Measurements from ENCODE around the gene TPK1.

Gene TPK1

DNA sequence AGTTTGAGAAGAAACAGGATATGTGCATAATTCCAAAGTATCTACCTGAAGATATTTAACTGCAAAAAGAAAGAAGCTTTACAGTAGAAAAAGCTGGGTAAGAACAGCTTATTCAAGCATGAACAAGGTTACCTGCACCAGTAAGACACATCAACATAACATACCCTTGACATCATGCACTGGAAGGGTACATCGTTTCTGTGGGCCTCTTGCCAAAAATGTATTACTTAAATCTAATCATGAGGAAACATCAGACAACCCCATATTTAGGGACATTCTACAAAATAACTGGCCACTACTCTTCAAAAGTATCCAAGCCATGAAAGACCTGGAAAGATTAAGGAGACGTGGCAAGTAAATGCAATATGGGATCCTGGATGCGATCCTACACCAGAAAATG, 18.9 kb downstream of the TPK1 start:
- Histone ChIP-seq H3K9me3 (ENCODE audit: control insufficient read depth, insufficient read depth, low read depth, low read length) (no peaks in the 10 kb centered on the region), H3K4me3 (ENCODE audit: low read depth, low read length) (no peak overlapping the region), H3K36me3 (ENCODE audit: control insufficient read depth in 2 of 2, insufficient read depth in 1 of 2, low read length in 2 of 2) (no peaks in the 10 kb centered on the region), H3K27ac (ENCODE audit: extremely low read depth, low read depth, low read length) (no peak overlapping the region), H3K4me1 (ENCODE audit: control insufficient read depth, insufficient read depth, low read length) (no peaks in the 10 kb centered on the region)
- TF ChIP-seq ZEB2 (tag by site-specific recombination; IDR thresholded peaks at IDR 0.05) (no peak), ZNF510 (tag by site-specific recombination; IDR thresholded peaks at IDR 0.05; ENCODE audit: insufficient replicate concordance) (no peak), SP3 (tag by site-specific recombination; IDR thresholded peaks at IDR 0.05) (no peak), ZNF10 (tag by site-specific recombination; IDR thresholded peaks at IDR 0.05) (no peak)
- POLR2A ChIA-PET: no interaction called here
- CTCF ChIA-PET: no interaction called here

GRCh38 chr7:144814299-144814698, 21.6 kb downstream of the TPK1 start:
- no peak overlapping the region for H3K4me3 ChIP-seq (ENCODE audit: low read depth, low read length)
- CTCF ChIA-PET: no interaction called here
- no peaks in the 10 kb centered on the region for H3K9me3 ChIP-seq (ENCODE audit: control insufficient read depth, insufficient read depth, low read depth, low read length)
- no peaks in the 10 kb centered on the region for H3K36me3 ChIP-seq (ENCODE audit: control insufficient read depth in 2 of 2, insufficient read depth in 1 of 2, low read length in 2 of 2)
- no peak overlapping the region for H3K27ac ChIP-seq (ENCODE audit: extremely low read depth, low read depth, low read length)
- POLR2A ChIA-PET: no interaction called here
- no peaks in the 10 kb centered on the region for H3K4me1 ChIP-seq (ENCODE audit: control insufficient read depth, insufficient read depth, low read length)
- TF ChIP-seq FEZF1 (tag by site-specific recombination; IDR thresholded peaks at IDR 0.05) (no peak), ZNF555 (tag by site-specific recombination; conservative IDR thresholded peaks at IDR 0.05) (no peak), ZNF549 (tag by site-specific recombination; IDR thresholded peaks at IDR 0.05) (no peak), ZNF202 (tag by site-specific recombination; IDR thresholded peaks at IDR 0.05; ENCODE audit: borderline replicate concordance) (no peak), ZNF350 (tag by site-specific recombination; IDR thresholded peaks at IDR 0.05) (no peak), ZNF354C (tag by site-specific recombination; IDR thresholded peaks at IDR 0.05; ENCODE audit: borderline replicate concordance, low read depth) (no peak), ZFP69B (tag by site-specific recombination; IDR thresholded peaks at IDR 0.05) (no peak), ZNF624 (tag by site-specific recombination; IDR thresholded peaks at IDR 0.05) (no peak), ZNF621 (tag by site-specific recombination; IDR thresholded peaks at IDR 0.05) (no peak), ZNF362 (tag by site-specific recombination; IDR thresholded peaks at IDR 0.05) (no peak), ZBTB26 (tag by site-specific recombination; optimal IDR thresholded peaks at IDR 0.05) (no peak), ZNF791 (tag by site-specific recombination; IDR thresholded peaks at IDR 0.05) (no peak), ZNF335 (tag by site-specific recombination; conservative IDR thresholded peaks at IDR 0.05) (no peak)
- TF ChIP-seq, protein P1, sequence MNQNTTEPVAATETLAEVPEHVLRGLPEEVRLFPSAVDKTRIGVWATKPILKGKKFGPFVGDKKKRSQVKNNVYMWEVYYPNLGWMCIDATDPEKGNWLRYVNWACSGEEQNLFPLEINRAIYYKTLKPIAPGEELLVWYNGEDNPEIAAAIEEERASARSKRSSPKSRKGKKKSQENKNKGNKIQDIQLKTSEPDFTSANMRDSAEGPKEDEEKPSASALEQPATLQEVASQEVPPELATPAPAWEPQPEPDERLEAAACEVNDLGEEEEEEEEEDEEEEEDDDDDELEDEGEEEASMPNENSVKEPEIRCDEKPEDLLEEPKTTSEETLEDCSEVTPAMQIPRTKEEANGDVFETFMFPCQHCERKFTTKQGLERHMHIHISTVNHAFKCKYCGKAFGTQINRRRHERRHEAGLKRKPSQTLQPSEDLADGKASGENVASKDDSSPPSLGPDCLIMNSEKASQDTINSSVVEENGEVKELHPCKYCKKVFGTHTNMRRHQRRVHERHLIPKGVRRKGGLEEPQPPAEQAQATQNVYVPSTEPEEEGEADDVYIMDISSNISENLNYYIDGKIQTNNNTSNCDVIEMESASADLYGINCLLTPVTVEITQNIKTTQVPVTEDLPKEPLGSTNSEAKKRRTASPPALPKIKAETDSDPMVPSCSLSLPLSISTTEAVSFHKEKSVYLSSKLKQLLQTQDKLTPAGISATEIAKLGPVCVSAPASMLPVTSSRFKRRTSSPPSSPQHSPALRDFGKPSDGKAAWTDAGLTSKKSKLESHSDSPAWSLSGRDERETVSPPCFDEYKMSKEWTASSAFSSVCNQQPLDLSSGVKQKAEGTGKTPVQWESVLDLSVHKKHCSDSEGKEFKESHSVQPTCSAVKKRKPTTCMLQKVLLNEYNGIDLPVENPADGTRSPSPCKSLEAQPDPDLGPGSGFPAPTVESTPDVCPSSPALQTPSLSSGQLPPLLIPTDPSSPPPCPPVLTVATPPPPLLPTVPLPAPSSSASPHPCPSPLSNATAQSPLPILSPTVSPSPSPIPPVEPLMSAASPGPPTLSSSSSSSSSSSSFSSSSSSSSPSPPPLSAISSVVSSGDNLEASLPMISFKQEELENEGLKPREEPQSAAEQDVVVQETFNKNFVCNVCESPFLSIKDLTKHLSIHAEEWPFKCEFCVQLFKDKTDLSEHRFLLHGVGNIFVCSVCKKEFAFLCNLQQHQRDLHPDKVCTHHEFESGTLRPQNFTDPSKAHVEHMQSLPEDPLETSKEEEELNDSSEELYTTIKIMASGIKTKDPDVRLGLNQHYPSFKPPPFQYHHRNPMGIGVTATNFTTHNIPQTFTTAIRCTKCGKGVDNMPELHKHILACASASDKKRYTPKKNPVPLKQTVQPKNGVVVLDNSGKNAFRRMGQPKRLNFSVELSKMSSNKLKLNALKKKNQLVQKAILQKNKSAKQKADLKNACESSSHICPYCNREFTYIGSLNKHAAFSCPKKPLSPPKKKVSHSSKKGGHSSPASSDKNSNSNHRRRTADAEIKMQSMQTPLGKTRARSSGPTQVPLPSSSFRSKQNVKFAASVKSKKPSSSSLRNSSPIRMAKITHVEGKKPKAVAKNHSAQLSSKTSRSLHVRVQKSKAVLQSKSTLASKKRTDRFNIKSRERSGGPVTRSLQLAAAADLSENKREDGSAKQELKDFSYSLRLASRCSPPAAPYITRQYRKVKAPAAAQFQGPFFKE (tag by site-specific recombination; IDR thresholded peaks at IDR 0.05; ENCODE audit: borderline replicate concordance): no peak
- TF ChIP-seq, protein P2, sequence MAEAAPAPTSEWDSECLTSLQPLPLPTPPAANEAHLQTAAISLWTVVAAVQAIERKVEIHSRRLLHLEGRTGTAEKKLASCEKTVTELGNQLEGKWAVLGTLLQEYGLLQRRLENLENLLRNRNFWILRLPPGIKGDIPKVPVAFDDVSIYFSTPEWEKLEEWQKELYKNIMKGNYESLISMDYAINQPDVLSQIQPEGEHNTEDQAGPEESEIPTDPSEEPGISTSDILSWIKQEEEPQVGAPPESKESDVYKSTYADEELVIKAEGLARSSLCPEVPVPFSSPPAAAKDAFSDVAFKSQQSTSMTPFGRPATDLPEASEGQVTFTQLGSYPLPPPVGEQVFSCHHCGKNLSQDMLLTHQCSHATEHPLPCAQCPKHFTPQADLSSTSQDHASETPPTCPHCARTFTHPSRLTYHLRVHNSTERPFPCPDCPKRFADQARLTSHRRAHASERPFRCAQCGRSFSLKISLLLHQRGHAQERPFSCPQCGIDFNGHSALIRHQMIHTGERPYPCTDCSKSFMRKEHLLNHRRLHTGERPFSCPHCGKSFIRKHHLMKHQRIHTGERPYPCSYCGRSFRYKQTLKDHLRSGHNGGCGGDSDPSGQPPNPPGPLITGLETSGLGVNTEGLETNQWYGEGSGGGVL (tag by site-specific recombination; IDR thresholded peaks at IDR 0.05): no peak
- TF ChIP-seq, protein P3, sequence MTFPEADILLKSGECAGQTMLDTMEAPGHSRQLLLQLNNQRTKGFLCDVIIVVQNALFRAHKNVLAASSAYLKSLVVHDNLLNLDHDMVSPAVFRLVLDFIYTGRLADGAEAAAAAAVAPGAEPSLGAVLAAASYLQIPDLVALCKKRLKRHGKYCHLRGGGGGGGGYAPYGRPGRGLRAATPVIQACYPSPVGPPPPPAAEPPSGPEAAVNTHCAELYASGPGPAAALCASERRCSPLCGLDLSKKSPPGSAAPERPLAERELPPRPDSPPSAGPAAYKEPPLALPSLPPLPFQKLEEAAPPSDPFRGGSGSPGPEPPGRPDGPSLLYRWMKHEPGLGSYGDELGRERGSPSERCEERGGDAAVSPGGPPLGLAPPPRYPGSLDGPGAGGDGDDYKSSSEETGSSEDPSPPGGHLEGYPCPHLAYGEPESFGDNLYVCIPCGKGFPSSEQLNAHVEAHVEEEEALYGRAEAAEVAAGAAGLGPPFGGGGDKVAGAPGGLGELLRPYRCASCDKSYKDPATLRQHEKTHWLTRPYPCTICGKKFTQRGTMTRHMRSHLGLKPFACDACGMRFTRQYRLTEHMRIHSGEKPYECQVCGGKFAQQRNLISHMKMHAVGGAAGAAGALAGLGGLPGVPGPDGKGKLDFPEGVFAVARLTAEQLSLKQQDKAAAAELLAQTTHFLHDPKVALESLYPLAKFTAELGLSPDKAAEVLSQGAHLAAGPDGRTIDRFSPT (tag by site-specific recombination; IDR thresholded peaks at IDR 0.05): no peak
- TF ChIP-seq, protein P4, sequence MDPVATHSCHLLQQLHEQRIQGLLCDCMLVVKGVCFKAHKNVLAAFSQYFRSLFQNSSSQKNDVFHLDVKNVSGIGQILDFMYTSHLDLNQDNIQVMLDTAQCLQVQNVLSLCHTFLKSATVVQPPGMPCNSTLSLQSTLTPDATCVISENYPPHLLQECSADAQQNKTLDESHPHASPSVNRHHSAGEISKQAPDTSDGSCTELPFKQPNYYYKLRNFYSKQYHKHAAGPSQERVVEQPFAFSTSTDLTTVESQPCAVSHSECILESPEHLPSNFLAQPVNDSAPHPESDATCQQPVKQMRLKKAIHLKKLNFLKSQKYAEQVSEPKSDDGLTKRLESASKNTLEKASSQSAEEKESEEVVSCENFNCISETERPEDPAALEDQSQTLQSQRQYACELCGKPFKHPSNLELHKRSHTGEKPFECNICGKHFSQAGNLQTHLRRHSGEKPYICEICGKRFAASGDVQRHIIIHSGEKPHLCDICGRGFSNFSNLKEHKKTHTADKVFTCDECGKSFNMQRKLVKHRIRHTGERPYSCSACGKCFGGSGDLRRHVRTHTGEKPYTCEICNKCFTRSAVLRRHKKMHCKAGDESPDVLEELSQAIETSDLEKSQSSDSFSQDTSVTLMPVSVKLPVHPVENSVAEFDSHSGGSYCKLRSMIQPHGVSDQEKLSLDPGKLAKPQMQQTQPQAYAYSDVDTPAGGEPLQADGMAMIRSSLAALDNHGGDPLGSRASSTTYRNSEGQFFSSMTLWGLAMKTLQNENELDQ (tag by site-specific recombination; IDR thresholded peaks at IDR 0.05; ENCODE audit: low read depth): no peak

Data from HEK293 (cell line).